NOMO-1 (cell line): Measurements from ENCODE around the gene NAALADL2.

Experiments used
- DNase-seq, 2 experiments: peaks; one replicate each; lab custom pipeline; 2025; ENCODE audit not compliant: unreplicated experiment in 2 of 2; lab: John Stamatoyannopoulos, UW

NAALADL2 gene

DNA sequence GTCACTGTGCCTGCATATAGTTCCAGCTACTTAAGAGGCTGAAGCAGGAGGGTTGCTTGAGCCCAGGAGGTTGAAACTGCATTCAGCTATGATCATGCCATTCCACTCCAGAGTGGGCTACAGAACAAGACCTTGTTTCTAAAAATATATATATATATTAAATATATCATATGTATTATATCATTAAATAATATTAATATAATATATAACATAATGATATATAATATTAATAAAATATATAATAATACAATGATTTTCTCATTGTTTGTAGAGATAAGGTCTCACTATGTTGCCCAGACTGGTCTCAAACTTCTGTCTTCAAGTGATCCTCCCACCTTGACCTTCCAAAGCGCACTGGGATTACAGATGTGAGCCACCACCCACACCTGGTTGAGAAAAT, 101.8 kb downstream of the NAALADL2 start:
- DNase-seq = no peak

GRCh38 chr3:174973465-174973864, 114.3 kb downstream of the NAALADL2 start:
- DNase-seq = no peak

DNA sequence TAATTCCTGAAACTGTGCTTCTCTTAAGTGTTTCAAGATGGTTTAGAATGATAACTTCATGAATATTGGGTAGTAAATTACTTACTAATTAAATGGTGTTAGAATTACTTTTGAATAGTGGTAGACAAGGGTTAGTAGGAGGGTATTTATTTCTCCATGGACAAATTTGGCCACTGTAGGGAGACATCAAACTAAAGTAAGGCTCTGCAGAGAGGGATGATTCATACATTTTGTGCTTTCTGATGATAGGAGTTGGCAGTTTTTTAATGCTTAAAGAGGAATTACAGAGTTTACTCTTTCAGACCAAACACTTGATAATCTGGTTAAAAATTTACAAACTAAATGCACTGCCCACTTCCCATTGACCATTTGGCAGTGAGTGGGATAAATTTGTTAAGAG, 127.6 kb downstream of the NAALADL2 start:
- no peak for DNase-seq

- no peak for DNase-seq
These were observed 142.0 kb downstream of the NAALADL2 start for GRCh38 chr3:175001091-175001490.

DNA sequence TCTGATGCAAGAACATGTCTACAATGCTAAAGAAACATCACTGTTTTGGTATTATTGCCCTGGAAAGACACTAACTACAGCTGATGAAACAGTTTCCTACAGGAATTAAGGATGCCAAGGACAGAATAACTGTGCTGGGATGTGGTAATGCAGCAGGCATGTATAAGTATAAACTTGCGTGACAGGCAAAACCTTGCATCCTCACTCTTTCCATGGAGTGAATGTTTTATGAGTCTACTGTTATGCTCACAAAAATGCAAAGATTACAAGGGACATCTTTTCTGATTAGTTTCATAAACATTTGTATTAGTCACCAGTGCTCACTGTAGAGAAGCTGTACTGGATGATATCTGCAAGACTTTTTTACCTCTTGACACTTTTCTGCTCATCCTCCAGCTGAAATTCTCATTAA, 143.6 kb downstream of the NAALADL2 start:
- no peak for DNase-seq

DNA sequence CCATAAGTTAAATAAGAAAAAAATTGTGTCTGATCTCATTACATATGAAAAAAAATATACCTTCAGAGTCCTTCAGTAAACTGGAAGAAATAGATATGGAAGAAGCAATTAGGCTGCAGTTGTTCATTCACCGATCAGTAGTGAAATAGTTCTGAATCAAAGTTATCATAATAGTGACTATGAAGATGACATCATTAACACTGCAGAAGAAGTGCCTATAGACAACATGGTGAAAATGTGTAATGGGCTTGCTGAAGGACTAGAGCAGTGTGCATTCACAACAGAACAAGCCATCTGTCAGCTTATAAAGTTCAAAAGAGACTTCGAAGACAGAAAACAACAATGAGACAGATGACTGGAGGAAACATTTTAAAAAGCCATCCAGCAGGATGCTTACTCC, 144.5 kb downstream of the NAALADL2 start:
- no peak for DNase-seq

- no peak for DNase-seq
These were observed 146.1 kb downstream of the NAALADL2 start for GRCh38 chr3:175005193-175005592.

- DNase-seq = no peak
These were observed 146.7 kb downstream of the NAALADL2 start for GRCh38 chr3:175005881-175006280.

DNA sequence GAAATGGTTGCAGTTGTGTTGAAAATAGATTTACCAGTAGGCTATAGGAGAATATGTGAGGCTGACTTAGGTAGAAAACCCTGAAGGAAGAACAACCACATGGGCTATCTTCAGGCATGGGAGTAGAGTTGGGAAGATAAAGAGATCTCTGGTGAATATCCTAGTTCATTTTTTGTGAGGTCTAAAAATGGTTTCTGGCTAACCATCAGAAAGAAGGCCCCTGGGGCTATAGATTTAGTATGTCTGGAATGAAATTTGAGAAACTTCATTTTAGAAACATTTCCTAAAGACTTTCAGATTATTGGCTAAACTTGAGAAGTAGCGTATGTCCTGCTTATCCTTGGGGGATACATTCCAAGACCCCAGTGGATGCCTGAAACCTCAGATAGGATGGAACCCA, 148.2 kb downstream of the NAALADL2 start:
- DNase-seq = no peak

DNA sequence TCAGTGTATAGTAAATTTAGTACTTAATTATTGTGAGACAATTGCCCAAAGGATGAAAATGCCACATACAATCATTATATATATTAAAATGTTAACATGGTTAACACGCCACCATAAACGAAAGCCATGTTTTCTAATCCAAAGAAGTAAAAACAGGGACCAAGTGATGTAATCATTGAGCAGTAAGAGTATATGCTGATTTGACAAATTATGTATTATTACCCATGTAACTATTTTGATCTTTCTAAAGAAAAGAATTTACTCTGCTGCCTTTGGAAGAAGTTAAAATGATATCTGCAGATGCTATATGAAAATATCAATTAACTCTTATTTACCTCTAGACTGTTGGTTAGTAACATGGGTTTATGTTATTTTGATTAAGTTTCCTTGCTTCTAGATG, 150.2 kb downstream of the NAALADL2 start:
- DNase-seq = no peak

DNA sequence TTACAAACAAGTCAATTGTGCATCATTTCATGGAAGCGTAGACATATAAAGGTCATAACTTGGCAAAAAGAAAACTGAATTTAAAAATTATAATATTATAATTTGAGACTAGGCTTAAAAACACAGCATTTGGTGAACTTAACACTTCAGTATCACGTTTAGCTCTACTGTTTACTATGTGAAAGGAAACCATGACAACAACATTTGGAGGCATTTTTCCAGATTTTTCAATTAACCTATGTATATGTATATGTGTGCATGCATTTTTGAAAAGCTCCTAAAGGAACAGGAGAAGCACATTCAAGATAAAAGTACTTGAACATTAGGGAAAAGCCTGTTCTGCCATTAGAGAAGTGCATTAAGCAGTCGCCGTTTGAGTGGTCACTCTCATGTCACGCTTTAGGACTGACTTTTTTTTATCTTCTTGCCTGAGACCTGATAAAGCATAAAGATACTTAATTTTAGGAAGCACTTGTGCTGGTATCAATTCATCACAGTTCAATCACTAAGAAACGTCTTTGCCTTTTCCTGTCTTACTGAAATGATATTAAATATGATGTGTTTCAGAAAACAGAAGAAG, 156.0 kb downstream of the NAALADL2 start:
- no peak for DNase-seq

GRCh38 chr3:175018946-175019727, 160.0 kb downstream of the NAALADL2 start:
- no peak for DNase-seq

- DNase-seq = no peak
These were observed 161.0 kb downstream of the NAALADL2 start for GRCh38 chr3:175020101-175020500.

DNA sequence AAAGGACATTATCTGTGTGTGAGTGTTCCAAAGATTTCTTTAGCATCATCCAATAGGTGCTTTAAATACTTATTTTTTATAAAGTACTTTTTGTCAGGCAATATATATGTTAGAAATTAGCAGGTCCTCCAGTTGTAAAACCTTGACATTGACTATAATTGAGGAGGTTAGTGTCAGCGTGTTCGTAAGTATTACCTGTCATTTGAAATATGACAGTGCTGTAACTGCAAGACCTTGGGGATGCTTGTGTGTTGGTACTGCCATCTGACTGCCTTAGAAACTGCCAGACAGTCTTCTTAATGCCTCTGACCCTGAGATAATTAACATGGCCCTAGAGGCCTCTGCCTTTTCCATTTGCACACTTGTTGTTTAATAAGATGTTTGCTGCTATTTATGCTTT, 170.7 kb downstream of the NAALADL2 start:
- no peak for DNase-seq

DNA sequence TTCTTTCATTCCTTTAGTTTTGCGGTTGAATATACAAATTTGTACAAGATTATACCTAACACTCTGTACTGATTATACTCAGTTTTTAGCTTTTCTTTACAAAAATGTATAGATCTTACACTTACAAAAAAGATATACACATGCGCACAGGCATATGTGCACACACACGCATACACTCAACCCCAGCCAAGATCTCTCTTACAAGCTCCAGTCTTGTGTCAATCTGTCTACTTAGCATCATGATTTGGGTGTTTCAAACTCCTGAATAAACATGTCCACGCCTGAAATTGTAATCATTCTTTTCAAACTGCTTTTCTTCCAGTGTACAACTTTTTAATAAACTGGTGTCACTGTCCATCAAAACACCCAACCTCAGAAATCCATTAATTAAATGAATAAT, 180.7 kb downstream of the NAALADL2 start:
- DNase-seq = no peak

GRCh38 chr3:175041369-175041768, 182.2 kb downstream of the NAALADL2 start:
- DNase-seq = no peak

- no peak for DNase-seq
These were observed 187.5 kb downstream of the NAALADL2 start for GRCh38 chr3:175046601-175047000.

- DNase-seq = no peak
These were observed 188.7 kb downstream of the NAALADL2 start for GRCh38 chr3:175047786-175048185.

- DNase-seq = no peak
These were observed 198.3 kb downstream of the NAALADL2 start for GRCh38 chr3:175057401-175057800.

GRCh38 chr3:175059788-175060187, 200.7 kb downstream of the NAALADL2 start:
- DNase-seq = no peak

- DNase-seq = no peak
These were observed 206.4 kb downstream of the NAALADL2 start for GRCh38 chr3:175065497-175065896.

- no peak for DNase-seq
These were observed 207.7 kb downstream of the NAALADL2 start for GRCh38 chr3:175066617-175067415.
